GM20000 (cell line): Measurements from ENCODE around the gene PITPNM3.

Source experiments
- DNase-seq: peaks from one replicate; pipeline ENCODE4 v3.0.0; 2012; ENCODE audit warnings: low spot score
- TF ChIP-seq, protein P1 (sequence below): IDR thresholded peaks from 2 replicates; pipeline ENCODE4 v1.5.1; 2012; ENCODE audit warnings: mild to moderate bottlenecking, control low read depth; ENCODE audit errors: extremely low read depth, missing control alignments

The PITPNM3 gene

DNA sequence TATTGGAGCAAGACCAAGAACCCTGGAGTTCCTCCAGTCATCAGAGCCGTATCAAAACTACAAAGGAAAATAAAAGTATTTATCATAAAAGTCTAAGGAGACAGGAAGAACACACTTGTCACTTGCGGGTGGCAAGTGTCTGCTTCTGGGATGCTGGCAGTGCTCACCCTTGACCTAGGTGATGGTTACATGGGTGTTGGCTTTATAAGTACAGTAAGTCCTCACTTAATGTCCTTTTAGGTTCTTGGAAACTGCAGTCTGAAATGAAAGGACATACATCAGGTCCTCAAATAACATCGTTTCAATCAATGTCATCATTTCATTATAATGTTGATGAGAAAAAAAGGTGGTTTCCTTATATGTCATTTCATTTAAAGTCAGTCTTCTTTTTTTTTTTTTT, 118.4 kb downstream of the PITPNM3 start:
- TF ChIP-seq, protein P1, sequence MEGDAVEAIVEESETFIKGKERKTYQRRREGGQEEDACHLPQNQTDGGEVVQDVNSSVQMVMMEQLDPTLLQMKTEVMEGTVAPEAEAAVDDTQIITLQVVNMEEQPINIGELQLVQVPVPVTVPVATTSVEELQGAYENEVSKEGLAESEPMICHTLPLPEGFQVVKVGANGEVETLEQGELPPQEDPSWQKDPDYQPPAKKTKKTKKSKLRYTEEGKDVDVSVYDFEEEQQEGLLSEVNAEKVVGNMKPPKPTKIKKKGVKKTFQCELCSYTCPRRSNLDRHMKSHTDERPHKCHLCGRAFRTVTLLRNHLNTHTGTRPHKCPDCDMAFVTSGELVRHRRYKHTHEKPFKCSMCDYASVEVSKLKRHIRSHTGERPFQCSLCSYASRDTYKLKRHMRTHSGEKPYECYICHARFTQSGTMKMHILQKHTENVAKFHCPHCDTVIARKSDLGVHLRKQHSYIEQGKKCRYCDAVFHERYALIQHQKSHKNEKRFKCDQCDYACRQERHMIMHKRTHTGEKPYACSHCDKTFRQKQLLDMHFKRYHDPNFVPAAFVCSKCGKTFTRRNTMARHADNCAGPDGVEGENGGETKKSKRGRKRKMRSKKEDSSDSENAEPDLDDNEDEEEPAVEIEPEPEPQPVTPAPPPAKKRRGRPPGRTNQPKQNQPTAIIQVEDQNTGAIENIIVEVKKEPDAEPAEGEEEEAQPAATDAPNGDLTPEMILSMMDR: no peak
- no peak for DNase-seq

DNA sequence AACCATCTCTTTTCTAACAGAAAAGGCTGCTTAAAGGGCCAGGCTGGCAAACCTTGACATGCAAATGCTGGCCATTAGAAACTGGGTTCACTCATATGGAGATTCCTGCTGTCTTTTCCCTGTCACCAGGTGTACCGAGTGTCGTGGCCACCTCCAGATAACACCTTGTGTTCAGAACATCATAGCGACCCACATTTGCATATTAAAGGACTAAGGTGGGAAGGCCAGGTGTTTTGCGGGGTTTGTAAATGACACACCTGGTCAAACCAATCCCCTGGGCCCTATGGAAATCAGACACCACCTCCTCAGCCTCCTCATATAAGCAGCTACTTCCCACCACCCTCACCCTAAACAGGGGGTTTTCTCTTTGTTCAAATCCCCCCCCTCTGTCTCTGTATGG, 118.9 kb downstream of the PITPNM3 start:
- no peak for DNase-seq

DNA sequence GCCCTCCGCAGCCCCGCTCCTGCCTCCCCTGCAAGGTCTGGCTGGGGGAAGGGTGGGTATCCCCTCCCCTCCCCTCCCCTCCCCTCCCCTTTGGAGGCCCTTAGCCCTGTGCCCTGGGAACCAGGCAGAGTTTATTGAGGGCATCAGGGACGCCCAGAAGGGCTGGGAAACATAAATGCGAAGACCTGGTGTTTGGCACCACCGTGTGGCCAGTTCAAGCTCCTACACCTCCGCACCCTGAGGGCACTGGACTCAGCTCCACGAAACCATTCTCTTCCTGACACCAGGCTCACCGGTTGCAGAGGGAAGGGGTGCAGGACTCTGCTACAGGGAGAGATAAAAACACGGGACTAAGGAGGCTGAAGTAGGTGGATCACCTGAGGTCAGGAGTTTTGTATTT, 120.4 kb downstream of the PITPNM3 start:
- TF ChIP-seq, protein P1: peak; percentile 75
- peak; percentile 84 for DNase-seq

More for the DNA sequence above, 118.9 kb downstream of the PITPNM3 start:
- TF ChIP-seq, protein P1: no peak

DNA sequence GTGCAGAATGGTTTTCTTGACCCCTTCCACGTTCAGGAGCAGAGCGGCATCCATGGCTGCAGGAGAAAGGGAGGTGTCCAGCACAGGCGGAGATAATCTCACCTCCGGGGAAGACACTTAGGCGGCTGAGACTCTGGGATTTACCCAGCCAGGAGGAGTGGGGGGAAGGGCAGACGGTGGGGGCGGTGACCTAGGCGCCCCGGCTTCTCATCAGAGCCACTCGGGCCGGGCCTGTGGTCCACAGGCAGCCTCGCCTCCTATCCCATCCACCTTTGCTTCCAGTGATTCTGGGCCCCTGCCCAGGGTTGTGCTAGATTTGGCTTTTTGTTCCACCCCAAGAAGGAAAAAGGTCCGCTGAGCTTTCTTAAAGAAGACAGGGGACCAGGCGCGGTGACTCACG, 121.3 kb downstream of the PITPNM3 start, which contains the start of gene AIPL1:
AIPL1 (minus strand) TSS at position 71 of the 400 bp plus-strand sequence; CDS start at position 54, 17 bp downstream.
- TF ChIP-seq, protein P1: no peak

DNA sequence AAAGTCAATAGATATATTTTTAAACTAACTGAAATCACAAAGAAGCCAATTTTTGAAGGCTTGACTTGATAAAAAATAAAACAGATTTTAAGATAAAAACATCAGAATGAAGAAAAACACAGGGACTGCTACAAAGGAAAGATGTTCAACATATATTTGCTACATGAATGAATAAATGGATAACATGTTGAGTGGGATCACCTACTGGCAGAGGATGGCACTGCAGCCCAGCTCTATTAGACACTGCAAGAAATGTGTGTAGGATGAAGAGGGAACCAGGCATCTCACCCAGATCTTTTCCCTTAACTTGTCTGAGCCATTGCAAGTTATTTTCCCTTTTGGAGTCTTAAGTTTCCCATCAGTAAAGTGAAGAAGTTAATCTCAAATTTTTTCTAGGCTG, 125.6 kb downstream of the PITPNM3 start:
- TF ChIP-seq, protein P1: peak; percentile 20
- no peak for DNase-seq

More for the DNA sequence above, 121.3 kb downstream of the PITPNM3 start, which contains the start of gene AIPL1:
- no peak for DNase-seq

DNA sequence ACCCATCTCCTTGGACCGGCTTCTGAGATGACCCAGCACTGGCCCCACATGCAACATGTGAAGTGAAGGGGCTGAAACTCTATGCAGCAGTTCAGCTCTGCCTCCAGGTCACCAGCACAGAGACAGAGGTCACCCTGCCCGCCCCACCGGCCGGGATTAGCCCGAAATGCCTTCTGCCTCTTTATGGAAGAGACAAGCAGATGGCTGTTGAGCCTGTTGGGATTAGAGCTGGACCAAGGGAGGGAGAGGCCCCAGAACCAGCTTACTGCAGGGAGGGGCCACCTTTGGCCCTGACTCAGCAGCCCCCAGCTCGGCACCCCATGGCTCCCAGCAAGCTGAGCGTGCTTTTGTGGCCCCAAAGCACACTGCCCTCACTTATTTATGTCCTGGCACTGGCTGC, 127.1 kb downstream of the PITPNM3 start:
- TF ChIP-seq, protein P1: no peak
- no peak for DNase-seq

DNA sequence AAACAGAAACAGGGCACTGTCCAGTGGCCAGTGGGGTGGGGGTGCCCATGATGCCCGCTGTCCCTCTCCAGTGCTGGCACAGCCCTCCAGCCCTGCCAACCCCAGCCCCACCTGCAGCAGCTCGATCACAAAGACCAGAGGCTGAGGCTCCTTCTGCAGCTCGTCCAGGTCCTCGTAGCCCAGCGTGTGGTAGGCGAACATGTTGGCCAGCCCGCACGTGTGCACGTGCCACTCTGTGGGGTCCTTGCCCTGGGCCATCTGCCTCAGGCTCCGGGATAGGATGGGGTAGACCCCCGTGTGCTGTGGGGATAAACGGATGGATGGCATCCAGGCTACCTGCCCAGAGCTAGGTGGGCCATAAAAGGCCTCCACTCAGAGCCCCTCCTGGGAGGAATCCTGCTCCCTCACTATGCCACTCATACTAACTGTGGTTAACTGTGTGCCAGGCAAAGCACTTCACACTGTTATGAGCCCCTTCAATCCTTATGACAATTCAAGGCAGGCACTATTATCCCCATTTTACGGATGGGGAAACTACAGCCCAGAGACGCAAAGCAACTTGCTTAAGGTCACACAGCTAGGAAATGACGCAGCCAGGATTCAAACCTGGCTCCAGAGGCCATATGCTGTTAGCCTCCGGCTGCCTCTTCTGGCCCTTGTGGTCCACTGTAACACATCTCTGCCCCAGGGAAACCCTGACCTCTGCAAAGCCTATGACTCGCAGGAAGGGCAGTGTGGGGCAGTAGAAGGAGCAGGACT, 128.0 kb downstream of the PITPNM3 start:
- no peak for DNase-seq
- TF ChIP-seq, protein P1: no peak
